Stimulated activated memory B cell treated with anti-CD40 and anti-IgM and Interleukin-4, amounts not matched to agents 10 μg/mL and 1 μg/mL and 100 μg/mL, for 72 hours (primary cell): Measurements from ENCODE around the gene PUS1.
"Not testable (repeated sequence)": the region's sequence is repeated elsewhere in the genome, so short reads cannot be mapped to it uniquely, and the experiment has no call there.

ENCODE experiments used
- ATAC-seq: fragments of 150-1000 bp; cut with Tn5 transposase; 2 replicates; pipeline ENCODE4 v1.10.0; 2021
- H3K27ac Mint-ChIP-seq: one replicate; pipeline ENCODE4 v1.8.0; 2022; ENCODE audit warnings: mild to moderate bottlenecking, mixed read lengths
- H3K27me3 Mint-ChIP-seq: one replicate; pipeline ENCODE4 v1.8.0; 2022; ENCODE audit warnings: mixed read lengths
- H3K36me3 Mint-ChIP-seq: one replicate; pipeline ENCODE4 v1.8.0; 2022; ENCODE audit warnings: mixed read lengths
- H3K4me1 Mint-ChIP-seq: one replicate; pipeline ENCODE4 v1.8.0; 2022; ENCODE audit warnings: mixed read lengths
- H3K4me3 Mint-ChIP-seq: one replicate; pipeline ENCODE4 v1.8.0; 2022; ENCODE audit warnings: mild to moderate bottlenecking, moderate library complexity, mixed read lengths
- H3K9me3 Mint-ChIP-seq: one replicate; pipeline ENCODE4 v1.8.0; 2022; ENCODE audit warnings: mixed read lengths

PUS1 gene

DNA sequence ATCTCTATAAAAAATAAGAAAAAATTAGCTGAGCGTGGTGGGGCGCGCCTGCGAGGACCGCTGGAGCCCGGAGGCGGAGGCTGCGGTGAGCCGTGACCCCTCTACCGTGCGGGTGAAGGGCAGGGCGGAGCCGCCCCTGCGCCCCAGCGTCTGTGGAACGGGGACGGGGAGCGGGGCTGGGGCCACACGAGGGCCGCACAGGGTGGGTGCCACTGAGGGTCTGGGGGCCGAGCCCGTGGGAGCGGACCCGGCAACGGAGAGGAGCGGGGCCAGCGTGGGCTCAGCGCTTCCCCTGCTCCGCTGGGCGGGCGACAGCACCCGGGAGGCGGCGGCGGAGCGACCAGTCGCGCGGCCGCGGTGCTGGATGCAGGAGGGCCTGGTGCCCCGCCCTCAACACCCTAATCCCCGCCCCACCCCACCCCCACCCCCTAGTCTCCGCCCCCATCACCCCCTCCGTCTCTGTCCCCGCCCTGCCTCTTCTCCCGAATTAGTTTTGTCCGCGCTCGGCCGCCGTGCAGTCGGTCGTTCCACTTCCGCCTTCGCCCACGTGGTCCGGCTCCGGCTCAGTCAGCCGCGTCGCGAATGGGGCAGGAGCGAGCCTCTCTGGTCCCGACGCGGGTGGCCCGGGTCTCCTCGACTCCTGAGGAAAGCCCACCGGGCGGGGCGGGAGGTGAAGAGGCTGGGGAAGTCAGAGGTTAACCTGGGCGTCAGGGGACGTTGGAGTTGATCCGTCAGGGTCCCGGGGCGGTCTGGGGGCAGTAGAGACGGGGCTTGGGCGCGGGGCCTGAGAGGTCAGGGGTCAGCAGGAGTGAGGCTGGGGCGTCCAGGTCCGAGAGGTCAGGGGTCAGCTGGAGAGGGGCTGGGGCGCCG lies at the start of gene PUS1:
TSS of gene PUS1 (plus strand) at position 566 of the 870 bp plus-strand sequence. CDS start 447 bp downstream, outside the sequence.
- Mint-ChIP-seq H3K4me3 (peak within 1 kb of the TSS; percentile 90), H3K4me1 (peaks cover 34% of the 10 kb centered on the region), H3K36me3 (peaks cover 18% of the 10 kb centered on the region), H3K27me3 (no peaks in the 10 kb centered on the region), H3K27ac (peak within 1 kb of the TSS; percentile 93), H3K9me3 (no peaks in the 10 kb centered on the region)
- ATAC-seq, result peak; percentile 89

DNA sequence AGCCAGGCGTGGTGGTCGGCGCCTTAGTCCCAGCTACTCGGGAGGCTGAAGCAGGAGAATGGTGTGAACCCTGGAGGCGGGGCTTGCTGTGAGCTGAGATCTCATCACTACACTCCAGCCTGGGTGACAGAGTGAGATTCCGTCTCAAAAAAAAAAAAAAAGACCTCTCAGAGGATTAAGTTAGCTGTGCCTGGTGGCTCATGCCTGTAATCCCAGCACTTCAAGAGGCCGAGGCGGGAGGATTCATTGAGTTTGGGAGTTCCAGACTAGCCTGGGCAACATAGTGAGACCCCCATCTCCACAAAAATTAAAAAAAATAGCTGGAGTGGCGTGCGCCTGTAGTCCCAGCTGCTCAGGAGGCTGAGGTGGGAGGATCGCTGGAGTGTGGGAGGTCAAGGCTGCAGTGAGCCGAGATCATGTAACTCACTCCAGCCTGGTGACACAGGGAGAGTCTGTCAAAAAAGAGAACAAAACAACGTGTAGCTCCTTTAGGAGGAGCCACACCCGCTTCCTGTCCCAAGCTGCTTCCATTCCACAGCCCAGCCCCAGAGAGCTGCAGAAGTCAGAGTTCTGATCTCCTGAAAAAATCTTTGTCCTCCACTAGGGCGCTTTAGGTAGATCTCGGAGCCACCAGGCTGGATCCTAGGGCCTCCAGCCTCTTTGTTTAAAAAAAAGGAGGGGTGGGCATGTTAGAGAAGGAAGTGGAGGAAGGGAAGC lies 46.1 kb upstream of the PUS1 start:
- H3K9me3 Mint-ChIP-seq, result peaks cover 6% of the 10 kb centered on the region
- H3K4me1 Mint-ChIP-seq, result peaks cover 6% of the 10 kb centered on the region
- peaks cover 6% of the 10 kb centered on the region for H3K36me3 Mint-ChIP-seq

DNA sequence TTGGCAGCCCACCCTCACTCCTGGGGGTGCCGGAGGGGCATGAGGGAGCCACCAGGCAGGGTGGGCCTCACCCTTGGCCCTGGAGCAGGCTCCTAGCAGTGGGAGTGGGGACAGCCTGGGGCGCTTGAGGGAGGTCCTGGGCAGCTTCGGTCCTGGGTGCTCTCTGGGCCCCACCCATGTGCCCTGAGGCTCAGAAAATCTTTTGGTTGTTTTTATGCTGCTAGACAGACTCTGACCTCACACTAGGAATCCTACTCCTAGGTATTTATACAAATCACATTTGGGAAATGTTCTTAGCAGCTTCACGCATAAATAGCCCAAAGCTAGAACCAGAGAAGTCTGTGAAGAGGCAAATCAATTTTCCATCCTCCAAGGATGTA lies 45.6 kb upstream of the PUS1 start:
- Mint-ChIP-seq H3K4me3 (no peak overlapping the region), H3K27ac (no peak overlapping the region), H3K9me3 (peaks cover 6% of the 10 kb centered on the region), H3K36me3 (peaks cover 6% of the 10 kb centered on the region), H3K27me3 (peaks cover 42% of the 10 kb centered on the region), H3K4me1 (peaks cover 6% of the 10 kb centered on the region)
- ATAC-seq, result no peak

More for the DNA sequence above, 46.1 kb upstream of the PUS1 start:
- H3K27ac Mint-ChIP-seq, result no peak overlapping the region
- ATAC-seq, result no peak
- H3K27me3 Mint-ChIP-seq, result peaks cover 36% of the 10 kb centered on the region
- no peak overlapping the region for H3K4me3 Mint-ChIP-seq

- H3K4me3 Mint-ChIP-seq, H3K36me3 Mint-ChIP-seq: not testable (repeated sequence)
Observed at GRCh38 chr12:131885076-131885475, 44.0 kb upstream of the PUS1 start.

GRCh38 chr12:131885543-131886057 lies 43.5 kb upstream of the PUS1 start:
- H3K4me1 Mint-ChIP-seq, result peaks cover 6% of the 10 kb centered on the region
- peaks cover 6% of the 10 kb centered on the region for H3K36me3 Mint-ChIP-seq
- peaks cover 6% of the 10 kb centered on the region for H3K9me3 Mint-ChIP-seq
- H3K27me3 Mint-ChIP-seq, result peaks cover 47% of the 10 kb centered on the region
- H3K4me3 Mint-ChIP-seq, result no peak overlapping the region
- ATAC-seq, result no peak
- no peak overlapping the region for H3K27ac Mint-ChIP-seq

More at GRCh38 chr12:131885076-131885475, 44.0 kb upstream of the PUS1 start:
- not testable (repeated sequence) for H3K27ac Mint-ChIP-seq, H3K4me1 Mint-ChIP-seq, ATAC-seq, H3K9me3 Mint-ChIP-seq
- H3K27me3 Mint-ChIP-seq, result peaks cover 47% of the 10 kb centered on the region

DNA sequence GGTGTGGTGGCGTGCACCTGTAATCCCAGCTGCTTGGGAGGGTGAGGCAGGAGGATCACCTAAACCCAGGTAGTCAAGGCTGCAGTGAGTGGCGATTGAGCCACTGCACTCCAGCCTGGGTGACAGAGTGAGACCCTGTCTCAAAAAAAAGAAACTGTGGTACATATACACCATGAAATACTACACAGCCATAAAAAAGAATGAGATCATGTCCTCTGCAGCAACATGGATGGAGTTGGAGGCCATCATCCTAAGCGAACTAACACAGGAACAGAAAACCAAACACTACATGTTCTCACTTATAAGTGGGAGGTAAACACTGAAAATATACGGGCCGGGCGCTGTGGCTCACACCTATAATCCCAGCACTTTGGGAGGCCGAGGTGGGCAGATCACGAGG lies 37.4 kb upstream of the PUS1 start:
- H3K9me3 Mint-ChIP-seq, H3K4me3 Mint-ChIP-seq, ATAC-seq, H3K27ac Mint-ChIP-seq, H3K36me3 Mint-ChIP-seq: not testable (repeated sequence)
- Mint-ChIP-seq H3K27me3 (peaks cover 14% of the 10 kb centered on the region), H3K4me1 (peaks cover 17% of the 10 kb centered on the region)

DNA sequence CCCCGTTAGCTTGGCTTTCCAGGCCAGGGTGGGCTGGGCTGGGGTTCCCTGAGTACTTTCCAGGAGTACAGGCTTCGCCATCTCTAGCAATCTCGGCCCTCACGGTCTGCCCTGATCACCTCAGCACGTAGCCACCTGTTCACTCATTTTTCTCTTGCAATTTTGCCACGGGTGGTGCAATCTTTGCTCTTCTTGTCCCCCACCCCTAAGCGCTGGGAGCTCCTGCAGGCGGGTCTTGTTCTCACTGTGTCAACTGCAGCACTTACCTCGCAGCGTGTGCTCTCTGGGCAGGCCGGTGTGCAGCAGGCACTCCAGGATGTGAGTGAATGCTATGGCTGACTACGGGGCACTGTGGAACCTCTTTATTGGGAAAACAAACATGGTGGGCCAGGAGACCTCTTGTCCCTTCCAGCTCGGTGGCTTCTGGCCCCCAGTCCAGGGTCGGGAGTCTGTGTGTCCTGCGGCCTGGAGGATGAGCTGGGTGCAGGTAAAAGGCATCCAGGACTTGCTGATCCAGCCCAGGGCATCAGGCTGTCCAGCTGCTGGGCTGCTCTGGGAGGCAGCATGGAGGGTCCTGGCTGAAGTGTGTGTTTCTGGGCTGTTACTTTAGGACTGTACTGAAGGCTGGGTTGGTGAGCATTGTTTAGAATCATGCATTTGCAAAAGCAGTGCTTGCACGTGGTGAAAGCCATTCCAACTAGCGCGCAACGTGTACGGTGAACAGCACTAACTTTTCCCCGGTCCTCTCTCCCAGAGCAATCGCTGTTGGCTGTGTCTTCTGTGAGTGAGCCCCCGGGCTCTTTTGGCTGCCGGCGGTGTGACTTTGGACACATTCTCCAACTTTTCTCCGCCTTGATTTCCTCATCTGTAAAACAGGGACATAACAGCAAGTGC lies 36.1 kb upstream of the PUS1 start:
- H3K4me3 Mint-ChIP-seq, result no peak overlapping the region
- H3K9me3 Mint-ChIP-seq, result no peaks in the 10 kb centered on the region

GRCh38 chr12:131893605-131894312 lies 35.3 kb upstream of the PUS1 start:
- H3K27me3 Mint-ChIP-seq, result peaks cover 3% of the 10 kb centered on the region
- no peaks in the 10 kb centered on the region for H3K9me3 Mint-ChIP-seq
- peaks cover 13% of the 10 kb centered on the region for H3K36me3 Mint-ChIP-seq
- H3K27ac Mint-ChIP-seq, result no peak overlapping the region
- H3K4me1 Mint-ChIP-seq, result peaks cover 22% of the 10 kb centered on the region
- peak overlapping the region; percentile 75 for H3K4me3 Mint-ChIP-seq
- ATAC-seq, result no peak

More for the DNA sequence above, 36.1 kb upstream of the PUS1 start:
- no peak for ATAC-seq
- Mint-ChIP-seq H3K27me3 (peaks cover 11% of the 10 kb centered on the region), H3K36me3 (peaks cover 7% of the 10 kb centered on the region), H3K27ac (no peak overlapping the region), H3K4me1 (peaks cover 16% of the 10 kb centered on the region)

DNA sequence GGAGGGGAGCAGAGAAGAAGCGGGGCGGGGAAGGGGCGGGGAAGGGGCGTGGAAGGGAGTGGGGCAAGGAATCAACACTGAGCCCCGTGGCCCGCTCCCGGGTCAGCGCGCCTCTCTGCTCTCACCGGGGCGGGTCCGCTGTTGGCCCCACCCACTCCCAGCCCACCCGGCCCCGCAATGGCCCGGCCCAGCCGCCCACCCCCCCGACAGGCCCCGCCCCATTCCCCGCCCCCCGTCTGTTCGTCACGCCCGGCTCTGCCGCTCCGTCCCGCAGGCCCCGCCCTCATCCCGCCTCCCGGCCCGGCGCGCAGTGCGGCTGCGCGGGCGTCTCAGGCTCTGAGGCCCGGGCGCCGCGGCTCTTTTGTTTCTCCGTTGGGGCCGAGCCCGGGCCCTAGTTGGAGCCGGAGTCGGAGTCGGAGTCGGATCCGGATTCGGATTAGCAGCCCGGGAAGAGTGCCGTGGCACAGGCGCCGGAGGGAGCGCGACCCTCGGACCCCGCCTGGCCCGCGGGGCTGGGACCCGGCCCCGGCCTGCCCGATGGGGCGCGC lies 34.7 kb upstream of the PUS1 start, which contains the start of gene ULK1:
TSS of gene ULK1 (plus strand) at position 310 of the 548 bp plus-strand sequence. CDS start 380 bp downstream, outside the sequence.
- peak; percentile 90 for ATAC-seq
- no peaks in the 10 kb centered on the region for H3K9me3 Mint-ChIP-seq
- H3K36me3 Mint-ChIP-seq, result peaks cover 13% of the 10 kb centered on the region
- peaks cover 22% of the 10 kb centered on the region for H3K4me1 Mint-ChIP-seq
- no peaks in the 10 kb centered on the region for H3K27me3 Mint-ChIP-seq
- peak within 1 kb of the TSS; percentile 87 for H3K27ac Mint-ChIP-seq
- peak within 1 kb of the TSS; percentile 88 for H3K4me3 Mint-ChIP-seq

DNA sequence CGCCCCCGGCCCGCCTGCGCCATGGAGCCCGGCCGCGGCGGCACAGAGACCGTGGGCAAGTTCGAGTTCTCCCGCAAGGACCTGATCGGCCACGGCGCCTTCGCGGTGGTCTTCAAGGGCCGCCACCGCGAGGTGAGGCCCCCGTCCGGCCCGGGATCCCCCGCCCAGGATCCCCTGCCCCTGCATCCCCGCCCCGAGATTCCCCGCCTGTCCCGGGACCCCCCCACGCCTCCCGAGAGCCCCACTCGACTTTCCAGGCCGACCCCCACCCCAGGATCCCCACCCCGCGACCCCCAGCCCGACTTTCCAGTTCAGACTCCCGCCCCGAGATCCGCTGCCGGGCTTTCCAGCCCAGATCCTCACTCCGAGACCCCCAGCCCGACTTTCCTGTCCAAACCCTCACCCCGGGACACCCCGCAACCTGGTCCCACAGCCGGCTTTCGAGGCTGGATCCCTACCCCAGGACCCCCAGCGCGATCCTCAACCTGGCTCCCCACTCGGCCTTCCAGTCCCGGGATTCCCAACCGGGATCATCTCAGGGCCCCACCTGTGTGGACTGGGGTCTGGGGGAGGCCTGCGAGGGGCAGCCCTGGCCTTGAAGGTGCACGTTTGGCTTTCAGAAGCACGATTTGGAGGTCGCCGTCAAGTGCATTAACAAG lies 34.0 kb upstream of the PUS1 start:
- Mint-ChIP-seq H3K27ac (peak overlapping the region; percentile 87), H3K36me3 (peaks cover 13% of the 10 kb centered on the region), H3K9me3 (no peaks in the 10 kb centered on the region), H3K4me3 (peak overlapping the region; percentile 88), H3K27me3 (no peaks in the 10 kb centered on the region), H3K4me1 (peaks cover 25% of the 10 kb centered on the region)
- no peak for ATAC-seq

- no peak for ATAC-seq
- Mint-ChIP-seq H3K4me3 (peak overlapping the region; percentile 88), H3K27ac (peak overlapping the region; percentile 87), H3K27me3 (no peaks in the 10 kb centered on the region), H3K9me3 (no peaks in the 10 kb centered on the region), H3K36me3 (peaks cover 13% of the 10 kb centered on the region), H3K4me1 (peaks cover 28% of the 10 kb centered on the region)
Observed at GRCh38 chr12:131895640-131896079, 33.4 kb upstream of the PUS1 start.

- peaks cover 13% of the 10 kb centered on the region for H3K36me3 Mint-ChIP-seq
- peak; percentile 82 for ATAC-seq
Observed at GRCh38 chr12:131896080-131896810, 32.8 kb upstream of the PUS1 start.

DNA sequence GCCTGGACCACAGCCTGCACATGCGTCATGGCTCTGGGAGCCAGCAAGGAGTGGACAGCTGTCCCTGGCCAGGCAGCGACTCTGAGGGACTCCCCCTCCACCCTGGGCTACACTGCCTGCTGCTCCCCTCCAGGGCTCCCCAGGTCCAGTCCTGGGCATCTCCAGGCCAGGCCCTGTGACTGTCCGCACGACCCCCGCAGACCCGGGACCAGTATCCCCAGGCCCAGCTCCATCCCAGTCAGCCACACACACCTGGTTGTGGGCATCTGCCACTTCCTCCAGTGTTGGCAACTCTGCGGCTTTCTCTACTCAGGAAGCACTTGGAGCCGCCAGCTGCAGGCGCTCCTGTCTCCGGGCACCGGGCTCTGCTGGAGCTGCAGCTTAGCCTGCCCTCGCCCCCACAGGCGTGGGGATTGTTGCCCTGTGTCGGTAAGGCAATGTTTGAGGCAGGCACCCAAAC lies 32.2 kb upstream of the PUS1 start:
- H3K36me3 Mint-ChIP-seq, result peaks cover 13% of the 10 kb centered on the region
- no peaks in the 10 kb centered on the region for H3K27me3 Mint-ChIP-seq
- H3K9me3 Mint-ChIP-seq, result no peaks in the 10 kb centered on the region
- H3K27ac Mint-ChIP-seq, result peak overlapping the region; percentile 19
- H3K4me1 Mint-ChIP-seq, result peaks cover 28% of the 10 kb centered on the region
- ATAC-seq, result no peak
- peak overlapping the region; percentile 88 for H3K4me3 Mint-ChIP-seq

More at GRCh38 chr12:131896080-131896810, 32.8 kb upstream of the PUS1 start:
- Mint-ChIP-seq H3K4me3 (peak overlapping the region; percentile 88), H3K9me3 (no peaks in the 10 kb centered on the region), H3K27ac (peak overlapping the region; percentile 87), H3K27me3 (no peaks in the 10 kb centered on the region), H3K4me1 (peaks cover 28% of the 10 kb centered on the region)
